Neural progenitor cell (in vitro differentiated cells): ENCODE data around the gene NPR3.

Experiments used
- EZH2 ChIP-seq: fragments of 200-600 bp; sonication (generic); IDR thresholded peaks from 2 replicates; pipeline ENCODE4 v1.6.1; 2017; ENCODE audit warnings: antibody characterized with exemption, mild to moderate bottlenecking, moderate library complexity
- TF ChIP-seq, protein P1 (sequence below): fragments of 200-600 bp; sonication (generic); IDR thresholded peaks from 2 replicates; pipeline ENCODE4 v1.5.1; 2017; ENCODE audit warnings: antibody characterized with exemption, mild to moderate bottlenecking

DNA sequence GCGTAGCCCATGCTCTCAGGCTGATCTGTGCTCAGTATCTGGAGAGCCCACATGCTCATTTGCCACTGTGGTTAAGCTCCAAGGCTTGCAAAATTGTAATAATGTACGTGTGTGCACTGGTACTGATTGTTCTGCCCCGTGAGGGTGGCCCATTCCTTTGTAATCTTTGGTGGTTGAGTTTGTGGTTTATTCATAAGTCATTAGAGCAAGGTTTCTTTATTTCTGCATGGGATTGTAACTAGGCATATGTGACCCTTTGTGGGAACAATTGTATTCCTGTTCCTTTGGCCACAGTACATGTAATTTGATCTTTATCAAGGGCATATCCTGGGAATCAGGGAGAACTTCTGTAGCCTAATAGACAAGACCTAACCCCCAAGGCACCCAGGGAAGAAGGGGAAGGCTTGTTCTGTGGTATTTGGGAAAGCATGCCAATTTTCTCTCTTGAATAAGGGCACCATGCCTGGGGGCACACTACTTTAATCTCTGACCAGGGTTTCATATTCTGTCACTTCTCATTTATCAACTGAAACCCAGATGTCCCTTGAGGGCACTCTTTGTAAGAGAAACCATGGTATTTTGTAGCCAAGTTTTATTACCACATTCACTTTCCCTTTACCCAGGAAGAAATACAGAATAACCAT, 74.6 kb downstream of the NPR3 start:
- TF ChIP-seq EZH2: no peak
- TF ChIP-seq, protein P1, sequence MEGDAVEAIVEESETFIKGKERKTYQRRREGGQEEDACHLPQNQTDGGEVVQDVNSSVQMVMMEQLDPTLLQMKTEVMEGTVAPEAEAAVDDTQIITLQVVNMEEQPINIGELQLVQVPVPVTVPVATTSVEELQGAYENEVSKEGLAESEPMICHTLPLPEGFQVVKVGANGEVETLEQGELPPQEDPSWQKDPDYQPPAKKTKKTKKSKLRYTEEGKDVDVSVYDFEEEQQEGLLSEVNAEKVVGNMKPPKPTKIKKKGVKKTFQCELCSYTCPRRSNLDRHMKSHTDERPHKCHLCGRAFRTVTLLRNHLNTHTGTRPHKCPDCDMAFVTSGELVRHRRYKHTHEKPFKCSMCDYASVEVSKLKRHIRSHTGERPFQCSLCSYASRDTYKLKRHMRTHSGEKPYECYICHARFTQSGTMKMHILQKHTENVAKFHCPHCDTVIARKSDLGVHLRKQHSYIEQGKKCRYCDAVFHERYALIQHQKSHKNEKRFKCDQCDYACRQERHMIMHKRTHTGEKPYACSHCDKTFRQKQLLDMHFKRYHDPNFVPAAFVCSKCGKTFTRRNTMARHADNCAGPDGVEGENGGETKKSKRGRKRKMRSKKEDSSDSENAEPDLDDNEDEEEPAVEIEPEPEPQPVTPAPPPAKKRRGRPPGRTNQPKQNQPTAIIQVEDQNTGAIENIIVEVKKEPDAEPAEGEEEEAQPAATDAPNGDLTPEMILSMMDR: no peak
